ENCODE results near the gene SLC1A5.
"Not testable (repeated sequence)": the region's sequence is repeated elsewhere in the genome, so short reads cannot be mapped to it uniquely, and the experiment has no call there.

Gene SLC1A5

DNA sequence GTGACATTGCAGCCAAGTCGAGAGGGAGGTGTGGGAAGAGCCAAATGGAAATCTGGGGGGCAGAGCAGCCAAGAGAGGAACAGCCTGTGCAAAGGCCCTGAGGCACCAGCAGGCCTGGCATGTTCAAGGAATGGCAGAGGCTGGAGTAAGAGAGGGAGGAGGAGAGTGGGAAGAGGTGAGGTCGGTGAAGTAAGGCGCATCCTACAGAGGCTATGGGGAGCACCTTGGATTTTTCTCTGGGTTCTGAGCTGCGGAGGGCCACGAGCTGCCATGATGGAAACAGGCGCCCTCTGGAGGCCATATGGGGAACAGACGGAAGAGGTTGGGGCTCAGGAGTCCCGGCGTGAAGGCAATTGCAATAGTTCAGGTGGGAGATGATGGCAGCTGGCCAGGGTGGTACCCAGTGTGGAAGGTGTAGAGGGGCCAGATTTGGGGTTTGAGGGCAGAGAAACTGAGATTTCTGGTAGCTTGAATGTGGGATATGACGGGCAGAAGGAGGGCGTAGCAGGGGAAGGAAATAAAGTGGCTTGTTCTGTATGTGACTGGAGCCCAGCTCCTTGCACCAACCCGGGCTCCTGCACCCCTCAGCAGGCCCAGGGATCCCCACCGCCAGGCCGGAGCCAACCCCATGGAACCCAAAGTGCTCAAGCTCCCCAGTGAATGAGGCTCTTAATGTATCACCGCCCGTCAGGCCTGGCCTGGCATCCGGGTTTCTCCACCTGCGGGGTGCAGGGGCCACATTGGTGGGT is 21.7 kb downstream of the SLC1A5 start:
- no peak for DNase-seq

DNA sequence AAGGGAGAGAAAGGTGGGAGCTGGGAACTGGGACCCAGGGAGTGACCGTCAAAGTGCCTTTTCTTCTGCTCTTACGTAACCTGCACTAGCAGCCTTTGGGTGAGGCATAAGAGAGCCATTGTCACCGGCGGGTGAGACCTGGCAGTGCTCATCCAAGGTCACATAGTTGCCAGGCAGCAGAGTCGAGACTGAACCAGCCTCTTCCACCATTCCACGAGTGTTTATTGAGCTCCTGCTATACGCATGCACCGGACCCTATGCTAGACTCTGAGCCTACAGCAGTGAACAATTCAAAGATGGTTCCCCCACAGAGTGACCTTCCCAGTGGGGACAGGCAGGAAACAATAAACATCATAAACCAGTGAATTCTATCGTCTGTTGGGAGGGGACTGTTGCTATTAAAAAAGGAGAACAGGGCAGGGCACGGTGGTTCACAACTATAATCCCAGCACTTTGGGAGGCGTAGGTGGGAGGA is 23.5 kb downstream of the SLC1A5 start:
- DNase-seq: no peak

DNA sequence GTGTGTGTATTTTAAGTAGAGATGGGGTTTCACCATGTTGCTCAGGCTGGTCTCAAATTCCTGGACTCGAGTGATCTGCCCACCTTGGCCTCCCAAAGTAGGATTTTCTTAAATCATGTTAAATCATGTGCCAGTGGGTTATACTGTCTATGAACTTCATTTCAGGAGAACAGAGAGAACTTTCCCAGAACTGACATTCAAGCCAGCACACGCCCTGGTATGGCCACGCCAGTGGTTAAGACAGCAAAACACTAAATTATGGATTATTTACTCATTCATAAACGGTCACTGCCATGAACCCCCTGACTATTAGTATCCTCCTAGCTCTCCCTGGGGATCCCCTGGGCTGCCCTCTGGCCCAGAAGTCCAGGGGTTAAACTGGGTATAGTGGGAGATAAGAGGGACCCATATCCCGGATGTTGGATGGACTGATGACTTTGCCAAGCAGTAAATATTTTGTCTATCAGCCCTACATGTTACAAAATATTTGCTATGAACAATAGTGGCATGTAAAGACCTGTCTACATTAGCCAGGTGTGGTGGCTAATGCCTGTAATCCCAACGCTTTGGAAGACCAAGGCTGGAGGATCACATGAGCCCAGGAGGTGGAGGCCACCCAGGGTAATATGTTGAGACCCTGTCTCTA is 26.0 kb downstream of the SLC1A5 start:
- DNase-seq: no peak

DNA sequence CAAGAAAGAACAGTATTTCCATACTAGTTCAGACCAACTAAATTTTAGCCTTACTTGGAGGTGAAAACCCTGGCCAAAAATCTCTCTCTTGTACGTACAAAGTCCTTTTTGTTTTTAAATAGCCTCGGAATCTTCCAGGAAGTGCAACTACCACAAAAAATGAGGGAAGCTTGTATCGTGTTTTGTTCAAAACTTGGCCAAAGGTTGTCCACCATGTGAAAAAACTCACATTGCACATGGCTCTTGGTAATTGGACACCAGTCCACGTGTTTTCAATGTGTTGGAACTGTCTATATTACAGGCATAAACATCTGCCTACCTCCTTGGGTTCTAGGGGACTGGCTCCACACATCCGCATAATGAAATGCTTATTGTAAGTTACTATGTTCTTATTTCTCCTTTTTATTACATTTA is 27.0 kb downstream of the SLC1A5 start:
- peak; percentile 57 for DNase-seq

DNA sequence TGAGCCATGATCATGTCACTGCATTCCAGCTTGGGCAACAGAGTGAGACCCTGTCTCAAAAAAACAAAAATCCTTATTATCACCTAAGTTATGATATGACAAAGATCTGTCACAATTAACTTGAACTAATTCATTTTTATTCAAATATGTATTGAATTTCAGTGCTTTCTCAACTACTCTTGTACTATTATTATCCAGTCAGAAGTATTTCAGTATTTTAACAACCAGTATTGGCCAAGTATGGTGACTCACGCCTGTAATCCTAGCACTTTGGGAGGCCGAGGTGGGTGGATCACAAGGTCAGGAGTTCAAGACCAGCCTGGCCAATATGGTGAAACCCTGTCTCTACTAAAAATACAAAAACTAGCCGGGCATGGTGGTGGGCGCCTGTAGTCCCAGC is 27.5 kb downstream of the SLC1A5 start:
- not testable (repeated sequence) for DNase-seq

DNA sequence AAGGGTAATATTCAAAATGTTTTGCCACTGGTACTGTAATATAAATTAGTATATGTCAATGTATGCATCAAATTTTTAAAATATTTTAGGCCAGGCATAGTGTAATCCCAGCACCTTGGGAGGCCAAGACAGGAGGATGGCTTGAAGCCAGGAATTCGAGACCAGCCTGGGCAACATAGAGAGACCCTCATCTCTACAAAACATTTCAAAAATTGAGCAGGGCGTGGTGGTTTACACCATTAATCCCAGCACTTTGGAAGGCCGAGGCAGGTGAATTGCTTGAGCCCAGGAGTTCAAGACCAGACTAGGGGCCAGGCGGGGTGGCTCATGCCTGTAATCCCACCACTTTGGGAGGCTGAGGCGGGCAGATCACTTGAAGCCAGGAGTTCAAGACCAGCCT is 28.0 kb downstream of the SLC1A5 start:
- no peak for DNase-seq

DNA sequence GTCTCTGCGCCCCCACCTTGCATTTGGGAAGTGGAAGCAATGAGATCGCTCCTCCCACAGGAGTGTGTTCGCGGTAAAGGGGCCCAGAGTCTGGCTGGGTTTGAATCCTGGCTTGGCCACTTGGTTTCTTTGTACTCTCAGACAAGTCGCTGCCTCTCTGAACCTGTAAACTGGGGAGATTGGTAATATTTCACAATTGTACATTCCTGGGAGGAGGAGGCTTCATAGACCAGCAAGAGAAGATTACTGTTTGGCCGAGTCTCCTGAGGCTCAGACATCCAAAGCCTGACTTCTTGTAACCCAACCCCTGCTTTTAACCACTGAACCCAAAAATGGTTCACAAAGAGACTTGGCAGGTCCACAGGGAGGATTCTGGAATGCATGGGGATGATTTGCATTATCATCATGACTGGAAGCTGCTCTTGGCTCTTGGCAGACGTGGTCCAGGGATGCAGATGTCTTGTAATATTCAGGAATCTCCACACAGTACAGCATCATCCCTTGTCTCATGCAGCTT is 28.5 kb downstream of the SLC1A5 start:
- DNase-seq: peak; percentile 97

DNA sequence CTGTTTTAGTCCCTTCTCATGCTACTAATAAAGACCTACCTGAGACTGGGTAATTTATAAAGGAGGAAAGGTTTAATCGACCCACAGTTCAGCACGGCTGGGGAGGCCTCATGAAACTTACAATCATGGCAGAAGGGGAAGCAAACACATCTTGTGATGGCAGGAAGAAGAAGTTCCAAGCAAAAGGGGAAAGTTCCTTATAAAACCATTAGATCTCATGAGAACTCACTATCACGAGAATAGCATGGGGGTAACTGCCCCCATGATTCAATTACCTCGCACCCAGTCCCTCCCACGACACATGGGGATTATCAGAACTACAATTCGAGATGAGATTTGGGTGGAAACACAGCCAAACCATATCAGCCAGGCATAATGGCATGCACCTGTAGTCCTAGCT is 29.2 kb downstream of the SLC1A5 start:
- DNase-seq: no peak

DNA sequence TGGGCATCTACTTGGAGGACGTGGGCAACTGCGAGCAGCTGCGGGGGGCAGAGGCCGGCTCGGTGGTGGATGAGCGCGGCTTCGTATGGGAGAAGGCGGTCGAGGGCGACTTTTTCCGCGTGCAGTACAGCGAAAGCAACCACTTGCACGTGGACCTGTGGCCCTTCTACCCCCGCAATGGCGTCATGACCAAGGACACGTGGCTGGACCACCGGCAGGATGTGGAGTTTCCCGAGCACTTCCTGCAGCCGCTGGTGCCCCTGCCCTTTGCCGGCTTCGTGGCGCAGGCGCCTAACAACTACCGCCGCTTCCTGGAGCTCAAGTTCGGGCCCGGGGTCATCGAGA is 31.9 kb downstream of the SLC1A5 start:
- DNase-seq: no peak

DNA sequence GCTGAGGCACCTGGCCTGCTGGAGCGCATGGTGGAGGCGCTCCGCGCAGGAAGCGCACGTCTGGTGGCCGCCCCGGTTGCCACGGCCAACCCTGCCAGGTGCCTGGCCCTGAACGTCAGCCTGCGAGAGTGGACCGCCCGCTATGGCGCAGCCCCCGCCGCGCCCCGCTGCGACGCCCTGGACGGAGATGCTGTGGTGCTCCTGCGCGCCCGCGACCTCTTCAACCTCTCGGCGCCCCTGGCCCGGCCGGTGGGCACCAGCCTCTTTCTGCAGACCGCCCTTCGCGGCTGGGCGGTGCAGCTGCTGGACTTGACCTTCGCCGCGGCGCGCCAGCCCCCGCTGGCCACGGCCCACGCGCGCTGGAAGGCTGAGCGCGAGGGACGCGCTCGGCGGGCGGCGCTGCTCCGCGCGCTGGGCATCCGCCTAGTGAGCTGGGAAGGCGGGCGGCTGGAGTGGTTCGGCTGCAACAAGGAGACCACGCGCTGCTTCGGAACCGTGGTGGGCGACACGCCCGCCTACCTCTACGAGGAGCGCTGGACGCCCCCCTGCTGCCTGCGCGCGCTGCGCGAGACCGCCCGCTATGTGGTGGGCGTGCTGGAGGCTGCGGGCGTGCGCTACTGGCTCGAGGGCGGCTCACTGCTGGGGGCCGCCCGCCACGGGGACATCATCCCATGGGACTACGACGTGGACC is 32.4 kb downstream of the SLC1A5 start:
- DNase-seq: no peak

DNA sequence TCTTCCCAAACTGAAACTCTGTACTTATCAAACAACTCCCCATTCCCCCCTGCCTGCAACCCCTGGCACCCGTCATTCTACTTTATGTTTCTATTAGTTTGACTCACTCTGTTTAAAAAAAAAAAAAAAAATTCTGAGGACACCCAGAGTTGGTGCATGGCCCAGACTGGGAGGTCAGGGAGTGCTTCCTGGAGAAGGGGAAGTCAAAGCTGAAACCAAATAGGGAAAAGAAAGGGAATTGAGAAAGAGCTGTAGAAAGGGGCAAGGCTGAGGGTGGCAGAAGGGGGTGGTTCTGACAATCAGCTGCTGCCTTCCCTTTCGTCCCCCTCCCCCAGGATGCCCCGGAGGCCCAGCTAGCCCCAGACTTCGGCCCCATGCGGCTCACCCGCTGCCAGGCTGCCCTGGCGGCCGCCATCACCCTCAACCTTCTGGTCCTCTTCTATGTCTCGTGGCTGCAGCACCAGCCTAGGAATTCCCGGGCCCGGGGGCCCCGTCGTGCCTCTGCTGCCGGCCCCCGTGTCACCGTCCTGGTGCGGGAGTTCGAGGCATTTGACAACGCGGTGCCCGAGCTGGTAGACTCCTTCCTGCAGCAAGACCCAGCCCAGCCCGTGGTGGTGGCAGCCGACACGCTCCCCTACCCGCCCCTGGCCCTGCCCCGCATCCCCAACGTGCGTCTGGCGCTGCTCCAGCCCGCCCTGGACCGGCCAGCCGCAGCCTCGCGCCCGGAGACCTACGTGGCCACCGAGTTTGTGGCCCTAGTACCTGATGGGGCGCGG is 33.1 kb downstream of the SLC1A5 start:
- peak; percentile 50 for DNase-seq

DNA sequence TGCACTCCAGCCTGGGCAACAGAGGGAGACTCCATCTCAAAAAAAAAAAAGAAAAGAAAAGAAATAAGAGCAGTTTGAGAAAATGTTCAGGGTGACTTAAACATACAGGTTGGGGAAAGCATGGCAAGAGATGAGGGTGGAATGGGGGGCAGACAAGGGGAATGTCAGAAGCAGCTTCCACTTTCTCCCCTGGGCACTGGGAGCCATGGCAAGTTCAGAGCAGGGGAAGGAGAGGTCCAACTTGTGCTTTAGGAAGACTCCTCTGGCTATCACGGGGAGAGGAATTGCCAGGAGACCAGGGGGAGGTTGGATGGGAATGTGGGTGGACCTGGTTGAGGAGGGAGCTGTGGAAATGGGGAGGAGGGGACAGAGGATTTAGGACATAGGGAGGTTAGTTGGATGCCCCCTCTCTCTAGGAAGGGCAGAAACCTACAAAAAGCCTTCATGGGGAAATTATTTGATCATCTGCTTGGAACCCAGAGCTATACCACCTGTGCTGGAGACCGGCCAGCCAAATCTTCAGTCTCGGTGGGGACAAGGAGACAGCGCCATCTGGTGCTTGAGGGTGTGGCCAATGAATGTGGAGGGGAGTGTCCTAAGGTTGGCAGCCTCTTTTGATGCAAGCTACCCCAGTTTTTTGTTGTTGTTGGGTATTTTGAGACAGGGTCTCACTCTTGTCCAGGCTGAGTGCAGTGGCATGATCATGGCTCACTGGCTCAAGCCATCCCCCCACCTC is 34.8 kb downstream of the SLC1A5 start:
- peak; percentile 45 for DNase-seq

DNA sequence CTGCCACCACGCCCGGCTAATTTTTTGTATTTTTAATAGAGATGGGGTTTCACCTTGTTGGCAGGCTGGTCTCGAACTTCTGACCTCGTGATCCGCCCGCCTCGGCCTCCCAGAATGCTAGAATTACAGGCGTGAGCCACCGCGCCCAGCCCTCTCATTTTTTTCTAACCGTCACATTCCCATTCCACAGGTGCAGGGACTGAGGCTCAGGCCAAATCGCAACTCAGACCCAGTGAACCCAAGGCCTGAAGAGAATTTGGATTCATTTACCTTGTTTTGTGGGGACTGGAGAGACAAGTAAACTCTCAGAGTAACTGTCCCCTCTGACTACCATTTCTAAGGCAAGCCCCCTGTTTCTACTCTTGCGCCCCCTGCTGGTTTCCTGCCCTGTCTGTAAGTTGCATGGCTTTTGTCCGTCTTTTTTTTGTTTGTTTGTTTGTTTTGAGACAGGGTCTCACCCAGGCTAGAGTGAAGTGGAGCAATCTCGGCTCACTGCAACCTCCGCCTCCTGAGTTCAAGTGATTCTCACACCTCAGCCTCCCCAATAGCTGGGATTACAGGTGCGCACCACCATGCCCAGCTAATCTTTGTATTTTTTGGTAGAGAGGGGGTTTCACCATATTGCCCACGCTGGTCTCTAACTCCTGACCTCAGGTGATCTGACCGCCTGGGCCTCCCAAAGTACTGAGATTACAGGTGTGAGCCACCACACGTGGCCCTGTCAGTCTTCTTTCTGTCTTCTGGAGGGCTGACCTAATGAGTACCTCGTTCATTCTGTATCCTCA is 39.9 kb downstream of the SLC1A5 start:
- DNase-seq: peak; percentile 53

DNA sequence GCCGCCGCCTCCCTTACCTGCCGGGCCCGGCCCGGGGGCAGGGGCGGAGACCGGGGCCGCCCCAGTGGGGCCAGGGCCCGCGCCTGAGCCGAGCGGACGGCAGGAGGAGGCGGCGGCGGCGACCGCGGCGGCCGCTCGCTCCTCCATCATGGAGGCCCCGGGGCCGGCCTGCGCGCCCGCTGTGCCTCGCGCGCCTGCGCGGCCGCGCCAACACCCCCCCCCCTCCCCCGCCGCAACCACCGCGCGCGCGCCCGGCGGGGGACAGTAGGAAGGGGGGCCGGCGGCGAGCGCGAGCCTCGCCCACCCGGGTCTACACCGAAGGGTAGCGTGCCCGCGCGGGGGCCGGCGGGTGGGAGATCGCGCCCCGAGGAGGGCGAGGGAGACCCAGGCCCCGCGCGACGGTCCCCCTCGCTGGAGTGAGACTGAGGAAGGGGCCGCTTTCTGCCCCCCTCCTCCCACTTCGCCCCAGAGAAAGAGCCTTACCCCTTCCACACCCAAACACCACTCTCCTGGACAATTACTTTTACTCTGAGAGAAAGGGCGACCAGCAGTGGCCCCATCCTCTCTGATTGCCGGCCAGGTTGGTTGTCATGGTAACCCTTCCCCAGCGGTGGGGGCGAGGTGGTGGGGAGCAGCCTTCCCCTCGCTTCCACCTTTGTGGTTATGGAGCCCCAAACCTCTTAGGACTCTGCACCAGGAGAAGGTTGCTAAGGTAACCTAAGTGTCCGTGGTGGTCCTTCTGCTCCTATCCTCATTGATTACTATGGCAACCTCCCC is 41.9 kb downstream of the SLC1A5 start, which contains the start of gene STRN4:
STRN4 (minus strand) TSS at position 170 of the 777 bp plus-strand sequence; CDS start at position 150, 20 bp downstream.
- peak; percentile 68 for DNase-seq

DNA sequence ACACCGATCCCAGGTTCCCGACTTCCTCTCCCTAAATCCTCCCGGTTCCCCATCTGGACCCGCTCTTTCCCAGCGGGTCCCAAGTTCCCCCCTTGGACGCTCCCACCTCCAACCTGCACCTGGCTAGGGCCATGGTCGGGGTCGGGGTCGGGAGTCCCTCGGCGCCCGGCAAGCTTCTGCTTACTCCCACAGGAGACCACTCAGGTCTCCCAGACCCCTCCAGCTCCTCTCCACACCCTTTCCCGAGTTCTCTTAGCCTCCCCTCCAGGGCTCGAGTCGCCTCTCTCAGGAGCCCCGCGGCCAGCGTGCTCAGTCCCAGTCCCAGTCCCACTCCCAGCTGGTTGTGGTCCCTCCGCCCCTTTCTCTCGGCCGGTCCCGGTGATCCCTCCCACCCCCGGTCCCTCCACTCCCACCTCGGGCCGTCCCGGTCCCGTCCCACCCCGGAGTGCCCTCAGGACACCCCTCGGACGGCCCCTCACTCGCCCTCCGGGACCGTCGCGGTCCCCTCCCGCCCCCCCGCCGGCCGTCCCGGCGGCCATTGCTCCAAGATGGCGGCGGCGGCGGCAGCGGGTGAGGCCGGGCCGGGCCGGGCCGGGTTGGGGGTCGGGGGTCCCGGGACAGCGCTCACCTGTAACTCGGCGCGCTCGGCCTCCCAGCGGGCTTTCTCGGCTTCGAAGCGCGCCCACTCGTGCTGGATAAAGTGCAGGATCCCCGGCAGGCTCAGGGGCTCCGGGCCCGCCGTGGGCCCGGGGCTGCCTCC is 42.7 kb downstream of the SLC1A5 start, which contains the start of gene FKRP:
FKRP (plus strand) TSS at position 537 of the 760 bp plus-strand sequence. CDS start 9,394 bp downstream, outside the sequence.
- peak; percentile 18 for DNase-seq

DNA sequence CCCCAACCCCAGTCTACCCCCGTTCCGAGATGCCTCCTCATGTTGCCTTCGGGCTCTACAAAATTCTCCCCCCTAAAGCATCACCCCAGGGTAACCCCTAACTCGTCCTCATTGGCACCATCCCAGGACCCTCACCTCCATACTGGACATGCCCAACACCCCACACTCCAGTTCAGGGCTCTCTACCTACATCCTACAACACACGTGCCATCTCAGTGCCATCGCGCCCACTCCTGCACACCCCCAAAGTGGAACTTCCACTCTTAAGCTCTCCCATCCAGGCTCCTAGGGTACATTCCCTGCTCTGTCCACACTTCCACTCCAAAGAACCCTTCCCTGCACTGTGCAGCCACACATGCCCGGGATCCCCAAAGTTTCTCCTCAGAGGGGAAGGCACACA is 43.4 kb downstream of the SLC1A5 start:
- no peak for DNase-seq

DNA sequence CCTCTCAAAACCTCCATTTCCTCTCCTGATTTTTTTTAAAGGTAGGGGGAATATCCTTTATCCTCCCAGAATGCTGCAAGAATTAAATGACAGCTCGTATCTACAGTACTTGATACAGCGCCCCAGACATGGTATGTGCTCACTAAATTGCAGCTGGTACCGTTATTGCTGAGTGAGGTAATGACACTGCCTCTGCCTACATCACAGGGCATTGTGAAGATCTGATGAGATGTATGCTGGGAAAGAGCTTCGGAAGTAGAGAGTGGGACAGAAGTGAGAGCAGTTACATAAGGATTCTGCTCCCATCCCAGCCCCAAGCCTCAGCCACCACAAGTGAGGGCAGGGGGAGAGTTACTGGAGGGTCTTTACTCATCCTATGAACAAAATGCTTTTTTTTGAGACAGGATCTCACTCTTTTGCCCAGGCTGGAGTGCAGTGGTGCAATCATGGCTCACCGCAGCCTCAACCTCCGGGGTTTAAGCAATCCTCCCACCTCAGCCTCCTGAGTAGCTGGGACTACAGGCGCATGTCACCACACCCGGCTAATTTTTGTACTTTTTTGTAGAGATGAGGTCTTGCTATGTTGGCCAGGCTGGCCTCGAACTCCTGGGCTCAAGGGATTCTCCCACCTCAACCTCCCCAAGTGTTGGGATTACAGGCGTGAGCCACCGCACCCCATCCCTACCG is 44.2 kb downstream of the SLC1A5 start:
- DNase-seq: no peak

DNA sequence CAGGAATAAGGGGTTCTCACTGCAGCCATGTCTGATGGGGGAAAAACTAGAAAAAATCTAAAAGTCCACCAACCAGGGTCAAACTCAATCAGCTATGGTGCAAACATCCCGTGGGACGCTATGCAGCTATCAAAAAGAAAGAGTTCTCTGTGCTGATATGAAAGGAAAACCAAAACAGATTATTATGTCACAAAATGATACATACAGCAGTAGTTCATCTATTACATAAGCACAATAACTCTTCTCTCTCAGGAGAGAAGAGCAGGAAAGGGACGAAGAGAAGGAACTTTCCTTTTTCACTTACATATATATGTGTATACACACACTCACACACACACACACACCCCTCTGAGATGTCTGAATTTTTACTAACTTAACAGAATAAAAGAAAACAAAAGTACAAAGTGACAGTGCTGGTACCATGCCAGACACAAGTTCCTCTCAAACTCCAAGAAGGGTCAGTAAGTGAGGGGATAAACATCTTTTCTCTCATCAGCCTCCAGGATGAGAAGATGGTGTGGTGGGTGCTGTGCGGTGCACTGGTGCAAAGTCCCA is 45.4 kb downstream of the SLC1A5 start:
- DNase-seq: no peak

DNA sequence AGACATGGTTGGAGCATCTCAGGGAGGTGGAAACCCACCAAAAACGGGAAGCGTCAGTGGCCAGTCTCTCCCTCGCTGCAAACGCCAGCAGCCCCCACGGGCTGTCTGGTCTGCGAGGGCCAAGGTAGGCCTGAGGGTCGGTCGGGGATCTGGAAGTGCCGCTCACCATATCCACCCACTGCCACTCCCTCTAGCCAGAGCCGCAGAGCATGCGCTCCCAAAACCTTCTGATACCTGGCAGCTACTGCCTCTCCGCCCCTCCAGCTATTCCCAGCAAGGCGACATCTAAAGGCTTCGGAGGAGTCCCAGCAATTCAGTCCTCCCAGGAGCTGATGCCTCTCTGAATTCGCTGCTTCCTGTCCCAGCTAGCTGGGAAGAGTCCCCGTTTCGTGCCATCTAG is 46.9 kb downstream of the SLC1A5 start:
- no peak for DNase-seq
